ENCODE results near the gene TM6SF1.

- TF ChIP-seq CTCF (IDR thresholded peaks at IDR 0.05; ENCODE audit: insufficient read depth, low read length, poor library complexity, severe bottlenecking) (no peak), EZH2phosphoT487 (conservative IDR thresholded peaks at IDR 0.05; ENCODE audit: low read length) (no peak)
Observed at GRCh38 chr15:83118968-83119367, 11.5 kb downstream of the TM6SF1 start.

Measured in SU-DHL-6 (cell line).